Omental fat pad (tissue), 4 donors: ENCODE results near the gene SGF29. TPM values are rescaled to one million over a fixed set of nuclear protein-coding genes. Genes with fewer than 3 reads are reported as not detected.
"Not testable (repeated sequence)": the region's sequence is repeated elsewhere in the genome, so short reads cannot be mapped to it uniquely, and the experiment has no call there.

Experiments used
- ATAC-seq: fragments of 150-250 bp; one replicate; pipeline ENCODE4 v1.9.1; 2016; ENCODE audit warnings: mild to moderate bottlenecking, moderate library complexity; ENCODE audit not compliant: low FRiP score
- DNase-seq: peaks from one replicate; pipeline ENCODE4 v3.0.0-alpha.2; 2019; ENCODE audit warnings: low spot score
- CTCF ChIP-seq, 3 donors: fragments of 450-650 bp; IDR thresholded peaks; one replicate each; pipeline ENCODE4 v1.5.1; 2016 to 2017; ENCODE audit warnings: antibody characterized with exemption in 3 of 3, mild to moderate bottlenecking in 3 of 3, moderate library complexity in 2 of 3
- total RNA-seq, 4 donors: library from RNA; depleted of rRNA; stranded (reverse); fragments of >200 nt; gene quantifications; one replicate each; pipeline ENCODE4 v1.1.0, GENCODE V29; 2016

The SGF29 gene
- total RNA-seq, 4 donors from 2014 or later = 18.0 to 22.6 (median 19.1) TPM

- ATAC-seq = no peak
- no peak for TF ChIP-seq CTCF (IDR thresholded peaks at IDR 0.05)
- no peak for DNase-seq
Measured at GRCh38 chr16:28590384-28591340, 36.9 kb downstream of the SGF29 start.

GRCh38 chr16:28591355-28591754, 37.6 kb downstream of the SGF29 start:
- DNase-seq = no peak
- no peak for TF ChIP-seq CTCF (IDR thresholded peaks at IDR 0.05)
- ATAC-seq = no peak

GRCh38 chr16:28592511-28592910, 38.8 kb downstream of the SGF29 start:
- DNase-seq = no peak
- no peak for TF ChIP-seq CTCF (IDR thresholded peaks at IDR 0.05)
- no peak for ATAC-seq

- no peak for TF ChIP-seq CTCF (IDR thresholded peaks at IDR 0.05)
- no peak for DNase-seq
- ATAC-seq = no peak
Measured at GRCh38 chr16:28592979-28593553, 39.3 kb downstream of the SGF29 start.

- ATAC-seq = not testable (repeated sequence)
Measured at GRCh38 chr16:28595451-28595850, 41.7 kb downstream of the SGF29 start.

GRCh38 chr16:28596115-28596630, 42.5 kb downstream of the SGF29 start:
- no peak for TF ChIP-seq CTCF (IDR thresholded peaks at IDR 0.05)
- DNase-seq (no peak), ATAC-seq (no peak)

More at GRCh38 chr16:28595451-28595850, 41.7 kb downstream of the SGF29 start:
- DNase-seq = not testable (repeated sequence)

GRCh38 chr16:28596840-28597691, 43.3 kb downstream of the SGF29 start, which contains the start of gene SULT1A2:
Gene SULT1A2 (minus strand): TSS chr16:28597050. CDS start chr16:28595930, 1,120 bp downstream.
- TF ChIP-seq CTCF (IDR thresholded peaks at IDR 0.05) = no peak
- DNase-seq (no peak), ATAC-seq (peak; percentile 42)
